Erythroblast (primary cell): ENCODE results near the gene EHBP1L1.

ENCODE experiments used
- GATA1 ChIP-seq: IDR thresholded peaks from 2 replicates; pipeline ENCODE4 v1.6.1; 2011; ENCODE audit warnings: low read depth, mild to moderate bottlenecking, control low read depth, low read length, moderate library complexity
- POLR2A ChIP-seq: IDR thresholded peaks from 2 replicates; pipeline ENCODE4 v1.6.1; 2011; ENCODE audit warnings: mild to moderate bottlenecking, low read length

DNA sequence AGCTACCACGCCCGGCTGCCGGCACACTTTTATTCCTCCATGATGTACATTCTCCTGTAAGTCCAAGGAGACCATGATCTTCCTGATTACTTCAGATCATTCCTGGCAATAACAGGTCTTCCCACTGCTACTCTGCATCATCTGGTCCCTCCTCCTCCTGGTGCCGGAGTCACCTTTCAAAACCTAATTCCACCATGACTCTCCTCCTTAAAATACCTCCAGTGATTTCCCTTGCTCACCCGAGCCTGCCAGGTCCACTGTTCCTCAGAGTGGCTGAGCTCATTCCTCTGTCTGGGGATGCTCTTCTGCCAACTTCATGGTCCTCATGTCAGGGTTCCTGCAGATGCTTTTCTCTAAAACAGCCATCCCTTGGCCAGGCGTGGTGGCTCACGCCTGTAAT lies 13.8 kb upstream of the EHBP1L1 start:
- TF ChIP-seq POLR2A, result no peak
- TF ChIP-seq GATA1, result no peak
